ENCODE data around the gene CEP70. TPM values are rescaled to one million over a fixed set of nuclear protein-coding genes. Genes with fewer than 3 reads are reported as not detected.
"Not testable (repeated sequence)": the region's sequence is repeated elsewhere in the genome, so short reads cannot be mapped to it uniquely, and the experiment has no call there.

CEP70 gene
- total RNA-seq, 4 donors from 2014 or later = 25.5 to 54.4 (median 39.0) TPM

DNA sequence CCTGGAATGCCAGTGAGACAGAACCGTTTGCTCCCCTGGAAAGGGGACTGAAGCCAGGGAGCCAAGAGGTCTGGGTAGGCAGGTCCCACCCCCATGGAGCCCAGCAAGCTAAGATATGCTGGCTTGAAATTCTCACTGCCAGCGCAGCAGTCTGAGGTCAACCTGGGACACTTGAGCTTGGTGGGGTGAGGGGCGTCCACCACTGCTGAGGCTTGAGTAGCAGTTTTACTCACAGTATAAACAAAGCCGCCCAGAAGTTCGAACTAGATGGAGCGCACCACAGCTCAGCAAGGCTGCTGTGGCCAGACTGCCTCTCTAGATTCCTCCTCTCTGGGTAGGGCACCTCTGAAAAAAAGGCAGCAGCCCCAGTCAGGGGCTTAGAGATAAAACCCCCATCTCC, 33.6 kb downstream of the CEP70 start:
- H3K4me1 ChIP-seq = no peaks in the 10 kb centered on the region
- H3K27ac ChIP-seq (replicated peaks in 1 of 4) = no peak overlapping the region
- intact Hi-C loops (cut with DNase I) = no loop called here
- H3K4me3 ChIP-seq = no peak overlapping the region
- TF ChIP-seq EP300 (IDR thresholded peaks at IDR 0.05) (no peak), POLR2AphosphoS5 (IDR thresholded peaks at IDR 0.05) (no peak), POLR2A (IDR thresholded peaks at IDR 0.05; ENCODE audit: low read depth) (no peak)
- no peak for DNase-seq (ENCODE audit: extremely low spot score)
- H3K9me3 ChIP-seq = peaks cover 0 to 32% (median 11%) of the 10 kb centered on the region in 4 donors
- WGBS = 100% methylated on average over 6 of the region's 6 CpGs
- H3K36me3 ChIP-seq = peaks cover 0 to 18% (median 15%) of the 10 kb centered on the region in 4 donors
- H3K27me3 ChIP-seq = no peaks in the 10 kb centered on the region

DNA sequence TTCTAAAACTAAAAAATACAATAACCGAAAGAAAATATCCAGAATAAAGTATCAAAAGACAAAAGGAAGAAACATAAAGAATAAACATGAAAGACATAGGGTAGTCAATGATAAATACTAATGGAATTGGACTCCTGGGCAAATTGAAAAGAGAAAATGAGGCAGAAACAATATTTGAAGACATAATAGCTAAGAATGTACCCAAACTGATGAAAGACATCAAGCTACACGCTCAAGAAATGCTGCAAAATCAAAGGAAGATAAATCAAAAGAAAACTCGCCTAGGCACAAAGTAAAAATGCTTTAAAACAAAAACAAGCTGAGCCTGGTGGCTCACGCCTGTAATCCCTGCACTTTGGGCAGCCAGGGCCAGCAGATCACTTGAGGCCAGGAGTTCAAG, 34.9 kb downstream of the CEP70 start:
- intact Hi-C loops (cut with DNase I) = no loop called here
- H3K27ac ChIP-seq (replicated peaks in 1 of 4) = no peak overlapping the region
- no peaks in the 10 kb centered on the region for H3K4me1 ChIP-seq
- H3K27me3 ChIP-seq = no peaks in the 10 kb centered on the region
- no peak overlapping the region for H3K4me3 ChIP-seq
- H3K36me3 ChIP-seq = peaks cover 0 to 18% (median 15%) of the 10 kb centered on the region in 4 donors
- peaks cover 0 to 32% (median 11%) of the 10 kb centered on the region in 4 donors for H3K9me3 ChIP-seq
- TF ChIP-seq POLR2AphosphoS5 (IDR thresholded peaks at IDR 0.05) (no peak), EP300 (IDR thresholded peaks at IDR 0.05) (no peak), POLR2A (IDR thresholded peaks at IDR 0.05; ENCODE audit: low read depth) (no peak)
- TF ChIP-seq, protein P1, sequence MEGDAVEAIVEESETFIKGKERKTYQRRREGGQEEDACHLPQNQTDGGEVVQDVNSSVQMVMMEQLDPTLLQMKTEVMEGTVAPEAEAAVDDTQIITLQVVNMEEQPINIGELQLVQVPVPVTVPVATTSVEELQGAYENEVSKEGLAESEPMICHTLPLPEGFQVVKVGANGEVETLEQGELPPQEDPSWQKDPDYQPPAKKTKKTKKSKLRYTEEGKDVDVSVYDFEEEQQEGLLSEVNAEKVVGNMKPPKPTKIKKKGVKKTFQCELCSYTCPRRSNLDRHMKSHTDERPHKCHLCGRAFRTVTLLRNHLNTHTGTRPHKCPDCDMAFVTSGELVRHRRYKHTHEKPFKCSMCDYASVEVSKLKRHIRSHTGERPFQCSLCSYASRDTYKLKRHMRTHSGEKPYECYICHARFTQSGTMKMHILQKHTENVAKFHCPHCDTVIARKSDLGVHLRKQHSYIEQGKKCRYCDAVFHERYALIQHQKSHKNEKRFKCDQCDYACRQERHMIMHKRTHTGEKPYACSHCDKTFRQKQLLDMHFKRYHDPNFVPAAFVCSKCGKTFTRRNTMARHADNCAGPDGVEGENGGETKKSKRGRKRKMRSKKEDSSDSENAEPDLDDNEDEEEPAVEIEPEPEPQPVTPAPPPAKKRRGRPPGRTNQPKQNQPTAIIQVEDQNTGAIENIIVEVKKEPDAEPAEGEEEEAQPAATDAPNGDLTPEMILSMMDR (IDR thresholded peaks at IDR 0.05) = no peak
- WGBS = 73% methylated on average over 4 of the region's 4 CpGs
- DNase-seq (ENCODE audit: extremely low spot score) = no peak

DNA sequence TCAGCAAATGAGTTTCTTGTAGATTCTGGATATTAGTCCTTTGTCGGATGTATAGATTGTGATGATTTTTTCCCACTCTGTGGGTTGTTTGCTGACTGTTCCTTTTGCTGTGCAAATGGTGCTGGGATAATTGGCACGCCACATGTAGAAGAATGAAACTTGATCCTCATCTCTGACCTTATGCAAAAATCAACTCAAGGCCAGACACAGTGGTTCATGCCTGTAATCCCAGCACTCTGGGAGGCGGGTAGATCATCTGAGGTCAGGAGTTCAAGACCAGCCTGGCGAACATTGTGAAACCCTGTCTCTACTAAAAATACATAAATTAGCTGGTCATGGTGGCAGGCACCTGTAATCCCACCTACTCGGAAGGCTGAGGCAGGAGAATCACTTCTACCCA, 39.3 kb downstream of the CEP70 start:
- DNase-seq (ENCODE audit: extremely low spot score); H3K27me3 ChIP-seq; H3K4me1 ChIP-seq; intact Hi-C loops (cut with DNase I); H3K27ac ChIP-seq (replicated peaks in 1 of 4); H3K4me3 ChIP-seq: not testable (repeated sequence)
- Histone ChIP-seq H3K36me3 (peaks cover 0 to 12% (median 1%) of the 10 kb centered on the region in 4 donors), H3K9me3 (peaks cover 0 to 24% (median 11%) of the 10 kb centered on the region in 4 donors)
- 96% methylated on average over 5 of the region's 5 CpGs for WGBS

DNA sequence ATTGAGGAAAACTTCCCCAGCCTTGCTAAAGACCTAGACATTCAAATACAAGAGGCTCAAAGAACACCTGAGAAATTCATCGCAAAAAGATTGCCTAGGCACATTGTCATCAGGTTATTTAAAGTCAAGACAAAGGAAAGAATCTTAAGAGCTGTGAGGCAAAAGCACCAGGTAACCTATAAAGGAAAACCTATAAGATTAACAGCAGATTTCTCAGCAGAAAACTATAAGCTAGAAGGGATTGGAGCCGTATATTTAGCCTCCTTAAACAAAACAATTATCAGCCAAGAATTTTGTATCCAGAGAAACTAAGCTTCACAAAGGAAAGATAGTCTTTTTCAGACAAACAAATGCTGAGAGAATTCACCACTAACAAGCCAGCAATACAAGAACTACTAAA, 43.1 kb downstream of the CEP70 start:
- H3K27me3 ChIP-seq; H3K4me3 ChIP-seq; H3K4me1 ChIP-seq; H3K27ac ChIP-seq (replicated peaks in 1 of 4); DNase-seq (ENCODE audit: extremely low spot score); intact Hi-C loops (cut with DNase I): not testable (repeated sequence)
- WGBS = 93% methylated on average over 2 of the region's 2 CpGs
- peaks cover 28 to 45% (median 31%) of the 10 kb centered on the region in 4 donors for H3K36me3 ChIP-seq
- H3K9me3 ChIP-seq = peaks cover 0 to 12% (median 11%) of the 10 kb centered on the region in 4 donors

DNA sequence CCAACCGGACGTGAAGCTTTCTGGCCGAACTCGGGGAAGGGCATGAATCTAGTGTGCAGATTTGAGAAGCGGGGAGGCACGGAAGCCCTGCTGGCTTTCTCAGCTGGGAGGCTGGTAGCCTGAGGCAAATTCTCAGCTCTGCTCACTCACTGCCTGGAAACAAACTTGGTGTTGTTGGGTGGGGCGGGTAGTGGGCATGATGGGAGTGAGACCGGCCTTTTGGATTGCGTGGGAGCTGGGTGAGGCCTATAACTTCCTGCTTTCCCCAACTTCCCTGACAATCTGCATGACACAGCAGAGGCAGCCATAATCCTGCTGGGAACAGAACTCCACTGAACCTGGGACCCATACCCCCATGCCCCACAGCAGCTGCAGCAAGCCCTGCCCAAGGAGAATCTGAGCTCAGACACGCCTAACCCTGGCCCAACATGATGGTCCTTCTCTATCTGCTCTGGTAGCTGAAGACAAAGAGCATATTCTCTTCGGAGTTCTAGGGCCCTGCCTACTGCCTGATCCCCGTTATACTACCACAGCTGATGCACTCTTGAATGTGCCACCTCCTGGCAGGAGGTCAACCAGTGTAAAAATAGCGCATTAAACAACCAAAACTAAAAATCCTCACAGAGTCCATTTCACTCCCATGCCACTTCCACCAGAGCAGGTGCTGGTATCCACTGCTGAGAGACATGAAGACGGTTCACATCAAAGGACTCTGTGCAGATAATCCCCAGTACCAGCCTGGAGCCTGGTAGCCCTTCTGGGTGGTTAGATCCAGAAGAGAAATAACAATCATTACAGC, 44.7 kb downstream of the CEP70 start:
- H3K27ac ChIP-seq (replicated peaks in 1 of 4) = no peak overlapping the region
- H3K27me3 ChIP-seq = no peaks in the 10 kb centered on the region
- H3K4me1 ChIP-seq = no peaks in the 10 kb centered on the region
- DNase-seq (ENCODE audit: extremely low spot score) = no peak
- peaks cover 0 to 24% (median 18%) of the 10 kb centered on the region in 4 donors for H3K9me3 ChIP-seq
- intact Hi-C loops (cut with DNase I) = no loop called here
- peaks cover 35 to 59% (median 38%) of the 10 kb centered on the region in 4 donors for H3K36me3 ChIP-seq
- H3K4me3 ChIP-seq = no peak overlapping the region
- TF ChIP-seq POLR2AphosphoS5 (IDR thresholded peaks at IDR 0.05) = no peak
- WGBS = 98% methylated on average over 13 of the region's 14 CpGs

DNA sequence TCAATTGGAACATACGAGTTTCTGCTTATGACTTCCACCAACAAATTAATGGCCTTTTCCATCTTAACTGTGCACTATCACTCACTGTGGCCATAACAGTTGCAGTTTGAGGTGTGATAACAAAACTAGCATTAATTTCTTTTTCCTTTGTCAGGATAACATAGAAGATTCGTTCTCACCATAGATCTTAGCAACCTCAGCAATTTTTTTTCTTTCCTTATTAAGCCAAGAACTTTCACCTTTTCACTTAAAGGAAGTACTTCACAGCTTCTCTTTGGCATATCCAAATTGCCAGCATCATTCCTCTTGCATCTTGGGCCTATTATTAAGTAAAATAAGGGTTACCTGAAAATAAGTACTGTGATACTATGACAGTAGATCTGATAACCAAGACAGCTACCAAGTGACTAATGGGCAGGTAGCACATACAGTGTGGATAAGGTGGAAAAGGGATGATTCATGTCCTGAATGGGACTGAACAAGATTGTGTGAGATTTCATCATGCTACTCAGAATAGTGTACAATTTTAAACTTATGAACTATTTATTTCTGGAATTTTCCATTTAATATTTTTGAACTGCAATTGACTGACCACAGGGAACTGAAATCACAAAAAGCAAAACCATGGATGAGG, 46.6 kb downstream of the CEP70 start:
- no peak overlapping the region for H3K4me3 ChIP-seq
- no peaks in the 10 kb centered on the region for H3K4me1 ChIP-seq
- peaks cover 0 to 26% (median 18%) of the 10 kb centered on the region in 4 donors for H3K9me3 ChIP-seq
- intact Hi-C loops (cut with DNase I) = no loop called here
- 97% methylated on average over 2 of the region's 2 CpGs for WGBS
- DNase-seq (ENCODE audit: extremely low spot score) = no peak
- no peak overlapping the region for H3K27ac ChIP-seq (replicated peaks in 1 of 4)
- H3K36me3 ChIP-seq = peaks cover 43 to 72% (median 51%) of the 10 kb centered on the region in 4 donors
- TF ChIP-seq POLR2A (IDR thresholded peaks at IDR 0.05; ENCODE audit: low read depth) (no peak), POLR2AphosphoS5 (IDR thresholded peaks at IDR 0.05) (no peak), EP300 (IDR thresholded peaks at IDR 0.05) (no peak)
- TF ChIP-seq, protein P1 (IDR thresholded peaks at IDR 0.05) = no peak
- no peaks in the 10 kb centered on the region for H3K27me3 ChIP-seq
